H9 (cell line): ENCODE data around the gene CST3. TPM values are rescaled to one million over a fixed set of nuclear protein-coding genes. Genes with fewer than 3 reads are reported as not detected.

Source experiments
- DNase-seq: peaks from one replicate; pipeline ENCODE4 v3.0.0-alpha.2; 2017
- H2AFZ ChIP-seq: one replicate; pipeline ENCODE4 v1.6.1; 2013; ENCODE audit warnings: mild to moderate bottlenecking, low read length, control low read depth, moderate library complexity
- H2AK5ac ChIP-seq: 2 replicates; pipeline ENCODE4 v1.6.1; 2013; ENCODE audit warnings: low read length, control low read depth, mixed read lengths; ENCODE audit not compliant: insufficient read length
- H2BK120ac ChIP-seq: one replicate; pipeline ENCODE4 v1.6.1; 2013; ENCODE audit warnings: low read depth, mild to moderate bottlenecking, low read length, control low read depth, inconsistent platforms; ENCODE audit not compliant: poor library complexity, severe bottlenecking
- H2BK12ac ChIP-seq: 2 replicates; pipeline ENCODE4 v1.6.1; 2013; ENCODE audit warnings: low read length, control low read depth, mixed read lengths, low read depth; ENCODE audit not compliant: insufficient read length
- H2BK15ac ChIP-seq: 2 replicates; pipeline ENCODE4 v1.6.1; 2013; ENCODE audit warnings: low read depth, low read length, control low read depth
- H2BK20ac ChIP-seq: one replicate; pipeline ENCODE4 v1.6.1; 2013; ENCODE audit warnings: low read depth, mild to moderate bottlenecking, low read length, control low read depth, inconsistent platforms; ENCODE audit not compliant: poor library complexity, severe bottlenecking
- H2BK5ac ChIP-seq: 2 replicates; pipeline ENCODE4 v1.6.1; 2013; ENCODE audit warnings: low read length, control low read depth, mixed read lengths; ENCODE audit not compliant: insufficient read length
- H3K14ac ChIP-seq: 2 replicates; pipeline ENCODE4 v1.6.1; 2013; ENCODE audit warnings: low read length, control low read depth; ENCODE audit not compliant: insufficient read depth
- H3K18ac ChIP-seq: 2 replicates; pipeline ENCODE4 v1.6.1; 2013; ENCODE audit warnings: low read depth, mild to moderate bottlenecking, mixed read lengths, low read length, control low read depth; ENCODE audit not compliant: insufficient read length
- H3K23ac ChIP-seq: 2 replicates; pipeline ENCODE4 v1.6.1; 2013; ENCODE audit warnings: low read length, control low read depth, mixed read lengths, low read depth; ENCODE audit not compliant: insufficient read length
- H3K23me2 ChIP-seq: 2 replicates; pipeline ENCODE4 v1.6.1; 2013; ENCODE audit warnings: low read depth, mild to moderate bottlenecking, mixed read lengths, low read length, control low read depth; ENCODE audit not compliant: insufficient read length, poor library complexity, severe bottlenecking
- H3K27ac ChIP-seq: 2 replicates; pipeline ENCODE4 v1.5.1; 2013; ENCODE audit warnings: low read length, control low read depth, mixed read lengths, low read depth; ENCODE audit not compliant: insufficient read length
- H3K27me3 ChIP-seq: 2 replicates; pipeline ENCODE4 v1.6.1; 2013; ENCODE audit warnings: low read length, control low read depth, inconsistent platforms; ENCODE audit not compliant: insufficient read depth
- H3K4ac ChIP-seq: 2 replicates; pipeline ENCODE4 v1.6.1; 2013; ENCODE audit warnings: low read depth, mild to moderate bottlenecking, control low read depth, inconsistent platforms, low read length, moderate library complexity
- H3K4me1 ChIP-seq: 2 replicates; pipeline ENCODE4 v1.6.1; 2013; ENCODE audit warnings: low read length, control low read depth, inconsistent platforms; ENCODE audit not compliant: insufficient read depth
- H3K4me2 ChIP-seq: 2 replicates; pipeline ENCODE4 v1.6.1; 2013; ENCODE audit warnings: low read length, control low read depth, mixed read lengths; ENCODE audit not compliant: insufficient read length, insufficient read depth
- H3K56ac ChIP-seq: 2 replicates; pipeline ENCODE4 v1.6.1; 2013; ENCODE audit warnings: low read depth, mild to moderate bottlenecking, mixed read lengths, low read length, control low read depth; ENCODE audit not compliant: insufficient read length
- H3K79me1 ChIP-seq: 2 replicates; pipeline ENCODE4 v1.6.1; 2013; ENCODE audit warnings: low read depth, mild to moderate bottlenecking, moderate library complexity, low read length, control low read depth, inconsistent platforms; ENCODE audit not compliant: insufficient read depth, poor library complexity, severe bottlenecking
- H3K79me2 ChIP-seq: 2 replicates; pipeline ENCODE4 v1.6.1; 2013; ENCODE audit warnings: low read length, control low read depth, inconsistent platforms; ENCODE audit not compliant: insufficient read depth
- H3K9ac ChIP-seq: 2 replicates; pipeline ENCODE4 v1.6.1; 2013; ENCODE audit warnings: low read length, control low read depth, mixed read lengths; ENCODE audit not compliant: insufficient read length; ENCODE audit errors: extremely low read depth
- H3K9me3 ChIP-seq: one replicate; pipeline ENCODE4 v1.6.1; 2013; ENCODE audit warnings: low read depth, low read length, inconsistent platforms; ENCODE audit not compliant: control insufficient read depth
- H3T11ph ChIP-seq: one replicate; pipeline ENCODE4 v1.6.1; 2013; ENCODE audit warnings: mild to moderate bottlenecking, low read length, control low read depth, inconsistent platforms
- H4K20me1 ChIP-seq: one replicate; pipeline ENCODE4 v1.6.1; 2013; ENCODE audit not compliant: control insufficient read depth, insufficient read length, insufficient read depth
- H4K5ac ChIP-seq: 2 replicates; pipeline ENCODE4 v1.6.1; 2013; ENCODE audit warnings: low read depth, mild to moderate bottlenecking, mixed read lengths, low read length, control low read depth; ENCODE audit not compliant: insufficient read length
- H4K8ac ChIP-seq: replicated peaks from 2 replicates; pipeline ENCODE4 v1.6.1; 2013; ENCODE audit warnings: low read length, control low read depth, mixed read lengths, low read depth; ENCODE audit not compliant: insufficient read length
- H4K91ac ChIP-seq: 2 replicates; pipeline ENCODE4 v1.6.1; 2013; ENCODE audit warnings: low read depth, mild to moderate bottlenecking, moderate library complexity, mixed read lengths, low read length, control low read depth; ENCODE audit not compliant: insufficient read length
- H3K27ac Mint-ChIP-seq, 3 experiments: 2 replicates in 2 of 3; 3 replicates in 1 of 3; pipeline ENCODE4 v1.8.0; 2020 to 2021; ENCODE audit warnings: mixed read lengths in 3 of 3, mild to moderate bottlenecking in 1 of 3, moderate library complexity in 1 of 3
- H3K27me3 Mint-ChIP-seq: 2 replicates; pipeline ENCODE4 v1.8.0; 2021; ENCODE audit warnings: low read depth, mild to moderate bottlenecking, moderate library complexity, mixed read lengths
- H3K36me3 Mint-ChIP-seq, 3 experiments: 2 replicates in 2 of 3; 3 replicates in 1 of 3; pipeline ENCODE4 v1.8.0; 2020 to 2021; ENCODE audit warnings: low read depth in 3 of 3, mixed read lengths in 3 of 3; ENCODE audit not compliant: insufficient read depth in 1 of 3
- H3K4me1 Mint-ChIP-seq, 2 experiments: 2 replicates each; pipeline ENCODE4 v1.8.0; 2020; ENCODE audit warnings: mixed read lengths in 2 of 2
- H3K4me3 Mint-ChIP-seq, 2 experiments: 2 replicates in 1 of 2; 3 replicates in 1 of 2; pipeline ENCODE4 v1.8.0; 2020 to 2021; ENCODE audit warnings: mild to moderate bottlenecking in 2 of 2, mixed read lengths in 2 of 2, moderate library complexity in 1 of 2
- H3K9me3 Mint-ChIP-seq, 2 experiments: 2 replicates in 1 of 2; 3 replicates in 1 of 2; pipeline ENCODE4 v1.8.0; 2020; ENCODE audit warnings: mild to moderate bottlenecking in 2 of 2, mixed read lengths in 2 of 2, moderate library complexity in 1 of 2
- CTCF ChIP-seq: fragments of 200-600 bp; sonication (generic); conservative IDR thresholded peaks from 3 replicates; pipeline ENCODE4 v1.8.0; 2021; ENCODE audit warnings: antibody characterized with exemption, mild to moderate bottlenecking
- WGBS: extraction: QIAGEN DNeasy Blood & Tissue Kit; methylation state at CpG from one replicate; pipeline ENCODE4 v1.1.7; 2013; ENCODE audit warnings: missing lambda C conversion rate, low lambda C conversion rate, mixed read lengths; ENCODE audit not compliant: insufficient read length; ENCODE audit errors: extremely low coverage; 5-methylcytosine and 5-hydroxymethylcytosine counted together
- total RNA-seq: library from RNA; stranded (reverse); gene quantifications from 2 replicates; pipeline ENCODE4 v1.2.1, GENCODE V29; 2021

The CST3 gene
- total RNA-seq, 1 experiment from 2014 or later = 77.2 TPM

GRCh38 chr20:23632711-23633573 is 4.8 kb downstream of the CST3 start:
- Histone ChIP-seq H4K20me1 (no peaks in the 10 kb centered on the region), H3K23me2 (peaks cover 6% of the 10 kb centered on the region), H3K27ac (no peak overlapping the region), H3K79me1 (no peaks in the 10 kb centered on the region), H3K27me3 (no peaks in the 10 kb centered on the region), H3K9me3 (no peaks in the 10 kb centered on the region), H4K8ac (no peak overlapping the region), H3K23ac (no peak overlapping the region), H2BK15ac (no peak overlapping the region), H2BK5ac (no peak overlapping the region), H3T11ph (no peak overlapping the region), H2AK5ac (no peak overlapping the region), H2BK20ac (no peak overlapping the region), H2AFZ (no peak overlapping the region), H2BK12ac (no peak overlapping the region), H4K91ac (no peak overlapping the region), H3K14ac (no peak overlapping the region), H2BK120ac (no peak overlapping the region), H3K4ac (no peak overlapping the region), H4K5ac (no peak overlapping the region), H3K9ac (no peak overlapping the region), H3K4me1 (peaks cover 2% of the 10 kb centered on the region; the same call in 1 of the 2 replicates), H3K18ac (no peak overlapping the region), H3K56ac (no peak overlapping the region), H3K79me2 (no peaks in the 10 kb centered on the region), H3K4me2 (no peak overlapping the region)
- WGBS = no CpG with 5 or more reads among the region's 8 CpGs
- peaks cover 22 to 32% of the 10 kb centered on the region in 2 experiments for H3K4me1 Mint-ChIP-seq
- no peak overlapping the region for H3K27ac Mint-ChIP-seq
- DNase-seq = no peak
- peaks cover 0 to 1% of the 10 kb centered on the region in 2 experiments; a peak in 1 of 5 replicates for H3K9me3 Mint-ChIP-seq
- no peak for TF ChIP-seq CTCF
- no peak overlapping the region for H3K4me3 Mint-ChIP-seq
- H3K27me3 Mint-ChIP-seq = peaks cover 14% of the 10 kb centered on the region
- peaks cover 0 to 12% (median 0%) of the 10 kb centered on the region in 3 experiments; a peak in 5 of 7 replicates for H3K36me3 Mint-ChIP-seq
